K562 (cell line): ENCODE data around the gene LZTR1. TPM values are rescaled to one million over a fixed set of nuclear protein-coding genes. Genes with fewer than 3 reads are reported as not detected.
A peak's percentile ranks its signal among the peaks of the same experiment; 100 is the strongest.
"Not testable (repeated sequence)": the region's sequence is repeated elsewhere in the genome, so short reads cannot be mapped to it uniquely, and the experiment has no call there.

ENCODE experiments used
- ATAC-seq: fragments of 200-7000 bp; cut with Tn5 transposase; 3 replicates; pipeline ENCODE4 v1.9.1; 2020; ENCODE audit warnings: moderate library complexity
- BruUV-seq: library from RNA; stranded (reverse); fragments of 400-500 nt; replicated peaks from 2 replicates; lab custom pipeline; 2021; lab: Mats Ljungman, UMichigan
- CTCF ChIA-PET: fragments of 300-600 bp; formaldehyde crosslinking; extraction: SDS; loops from one replicate; lab custom pipeline; 2021; ENCODE audit warnings: low intra/inter-chr PET ratio; lab: Yijun Ruan, JAX
- POLR2A ChIA-PET: fragments of 300-600, 350-650 bp; sonication (Branson Sonifier 250); formaldehyde crosslinking; extraction: SDS; loops from one replicate; lab custom pipeline; 2021; ENCODE audit warnings: antibody characterized with exemption, inconsistent platforms; lab: Yijun Ruan, JAX
- DNase-seq, 4 experiments: peaks; one replicate each; pipeline versions ENCODE4 v3.0.0 to v3.0.0-alpha.2; 2011 to 2018; ENCODE audit warnings: low spot score in 3 of 4, mixed read lengths in 3 of 4; ENCODE audit errors: extremely low read depth in 1 of 4
- FAIRE-seq: peaks from 2 replicates; lab custom pipeline; 2011; peaks lifted over from hg19 to GRCh38; lab: Jason Lieb, UNC
- H2AFZ ChIP-seq: 2 replicates; pipeline ENCODE4 v1.6.0; 2011; ENCODE audit warnings: low read depth, low read length, control low read depth, inconsistent platforms
- H3K27ac ChIP-seq: fragments of 200-600 bp; 3 replicates; pipeline ENCODE4 v1.8.0; 2011; ENCODE audit warnings: low read depth, mild to moderate bottlenecking, control low read depth, inconsistent platforms, low read length, moderate library complexity, mixed read lengths; ENCODE audit errors: extremely low read depth
- H3K27me3 ChIP-seq, 2 experiments: fragments of 300-600 bp in 1 of 2; 2 replicates in 1 of 2; 3 replicates in 1 of 2; pipeline versions ENCODE4 v1.6.0 to v1.8.0; 2011; ENCODE audit warnings: inconsistent platforms in 2 of 2, low read length in 2 of 2, mild to moderate bottlenecking in 1 of 2, mixed read lengths in 1 of 2, moderate library complexity in 1 of 2; ENCODE audit not compliant: control insufficient read depth in 2 of 2, insufficient read depth in 2 of 2
- H3K36me3 ChIP-seq: fragments of 300-600 bp; 3 replicates; pipeline ENCODE4 v1.8.0; 2011; ENCODE audit warnings: mild to moderate bottlenecking, low read length, inconsistent platforms; ENCODE audit not compliant: control insufficient read depth, insufficient read depth
- H3K4me1 ChIP-seq, 2 experiments: fragments of 200-600 bp in 1 of 2; replicated peaks in 1 of 2; 2 replicates in 1 of 2; 3 replicates in 1 of 2; pipeline versions ENCODE4 v1.5.1 to v1.8.0; 2011; ENCODE audit warnings: inconsistent platforms in 2 of 2, low read length in 2 of 2, mild to moderate bottlenecking in 1 of 2, mixed read lengths in 1 of 2, moderate library complexity in 1 of 2; ENCODE audit not compliant: control insufficient read depth in 2 of 2, insufficient read depth in 2 of 2
- H3K4me2 ChIP-seq: 2 replicates; pipeline ENCODE4 v1.6.1; 2011; ENCODE audit warnings: low read length, control low read depth, inconsistent platforms, mixed read lengths; ENCODE audit not compliant: insufficient read depth
- H3K4me3 ChIP-seq: fragments of 200-600 bp; sonication (generic), shearing (Covaris generic); 2 replicates; pipeline ENCODE4 v1.5.1; 2016; ENCODE audit warnings: control low read depth, inconsistent platforms
- H3K79me2 ChIP-seq: fragments of 200-600 bp; 3 replicates; pipeline ENCODE4 v1.8.0; 2011; ENCODE audit warnings: low read length, inconsistent platforms; ENCODE audit not compliant: control insufficient read depth, insufficient read depth
- H3K9ac ChIP-seq, 2 experiments: 2 replicates each; pipeline versions ENCODE4 v1.6.0 to v1.6.1; 2011; ENCODE audit warnings: low read depth in 2 of 2, low read length in 2 of 2, control low read depth in 1 of 2, inconsistent platforms in 1 of 2, mild to moderate bottlenecking in 1 of 2, mixed read lengths in 1 of 2; ENCODE audit not compliant: insufficient read depth in 1 of 2
- H3K9me1 ChIP-seq: one replicate; pipeline ENCODE4 v1.6.0; 2011; ENCODE audit warnings: inconsistent platforms, mild to moderate bottlenecking, low read length, moderate library complexity; ENCODE audit not compliant: control insufficient read depth, insufficient read depth
- H3K9me3 ChIP-seq: replicated peaks from 2 replicates; pipeline ENCODE4 v1.5.1; 2011; ENCODE audit warnings: low read depth, low read length, inconsistent platforms; ENCODE audit not compliant: control insufficient read depth, insufficient read depth
- H4K20me1 ChIP-seq: replicated peaks from 2 replicates; pipeline ENCODE4 v1.6.1; 2011; ENCODE audit warnings: low read length, inconsistent platforms, mixed read lengths; ENCODE audit not compliant: control insufficient read depth, insufficient read depth
- CAMTA2 ChIP-seq: fragments of 250-450 bp; sonication (Bioruptor Pico); conservative IDR thresholded peaks from 2 replicates; pipeline ENCODE4 v1.5.1; 2022
- CEBPG ChIP-seq, 3 experiments: fragments of 200-800 bp in 1 of 3; sonication (Bioruptor generic) in 1 of 3; sonication (generic) in 1 of 3; formaldehyde crosslinking in 1 of 3; IDR thresholded peaks in 2 of 3; conservative IDR thresholded peaks in 1 of 3; 2 replicates each; pipeline versions ENCODE4 v1.6.1 to v1.8.0; 2016 to 2022; ENCODE audit warnings: missing compliant biosample characterization in 2 of 3, missing genetic modification characterization in 2 of 3, mild to moderate bottlenecking in 1 of 3, missing genetic modification reagents in 1 of 3
- CXXC5 ChIP-seq: fragments of 250-450 bp; sonication (Bioruptor Pico); IDR thresholded peaks from 2 replicates; pipeline ENCODE4 v1.8.0; 2022; ENCODE audit warnings: inconsistent platforms, mild to moderate bottlenecking, moderate library complexity
- HDGF ChIP-seq: fragments of 450-650 bp; IDR thresholded peaks from 2 replicates; pipeline ENCODE4 v1.6.1; 2016
- PHB ChIP-seq: fragments of 250-450 bp; sonication (Bioruptor Pico); IDR thresholded peaks from 2 replicates; pipeline ENCODE4 v1.5.0; 2021
- POLR2A ChIP-seq: fragments of 450-650 bp; conservative IDR thresholded peaks from 2 replicates; pipeline ENCODE4 v1.6.1; 2016
- STAG1 ChIP-seq: sonication (generic); formaldehyde crosslinking; IDR thresholded peaks from 2 replicates; pipeline ENCODE4 v1.5.0; 2020; ENCODE audit warnings: missing genetic modification reagents, borderline replicate concordance
- ZNF507 ChIP-seq: conservative IDR thresholded peaks from 2 replicates; pipeline ENCODE4 v1.6.1; 2017; ENCODE audit warnings: missing genetic modification characterization, missing compliant biosample characterization
- ZNF830 ChIP-seq: fragments of 250-450 bp; sonication (Bioruptor Pico); IDR thresholded peaks from 2 replicates; pipeline ENCODE4 v1.5.0; 2021; ENCODE audit warnings: mild to moderate bottlenecking
- whole genome bisulfite sequencing: fragments of 100-300 bp; shearing (Covaris generic); methylation state at CpG from one replicate; pipeline ENCODE4 v1.1.6; 2016; ENCODE audit warnings: low coverage, mixed read lengths; ENCODE audit not compliant: insufficient coverage; ENCODE audit errors: missing lambda C conversion rate; 5-methylcytosine and 5-hydroxymethylcytosine counted together
- in situ Hi-C: fragments of 300-500 bp; cut with MboI; formaldehyde crosslinking; loops from 4 replicates; pipeline ENCODE4 v1.15.0; 2018; ENCODE audit warnings: inconsistent platforms, mixed read lengths
- intact Hi-C: fragments of 100-400 bp; cut with micrococcal nuclease; formaldehyde crosslinking; loops from 2 replicates; pipeline ENCODE4 v1.14.2; 2022
- polyA plus RNA-seq, 8 experiments: library from polyadenylated mRNA; depleted of rRNA in 4 of 8; stranded (reverse) in 5 of 8; unstranded in 3 of 8; fragments of >200 nt; fragmentation: Nextera tagmentation in 2 of 8; fragmentation: Illumina TruSeq in 1 of 8; extraction: Ambion mirVana in 2 of 8; extraction: Trizol in 1 of 8; gene quantifications; 2 replicates each; pipeline versions ENCODE4 v1.2.1 to v1.2.3, GENCODE V29; 2011 to 2014; ENCODE audit warnings: inconsistent platforms in 1 of 8, missing spikeins in 1 of 8
- total RNA-seq, 7 experiments: library from RNA; depleted of rRNA in 6 of 7; stranded (reverse); fragments of >200 nt in 6 of 7; fragmentation: Illumina TruSeq in 2 of 7; extraction: Trizol in 2 of 7; gene quantifications; 2 replicates each; pipeline versions ENCODE4 v1.2.1 to v1.2.3, GENCODE V29; 2011 to 2021; ENCODE audit warnings: low replicate concordance in 1 of 7
- TF ChIP-seq, protein P1 (sequence below): IDR thresholded peaks from 2 replicates; pipeline ENCODE4 v1.6.1; 2016; ENCODE audit warnings: missing genetic modification characterization, missing compliant biosample characterization
- TF ChIP-seq, protein P2 (sequence below): sonication (generic); formaldehyde crosslinking; IDR thresholded peaks from 2 replicates; pipeline ENCODE4 v1.8.1; 2023; ENCODE audit warnings: mild to moderate bottlenecking, missing genetic modification reagents
- TF ChIP-seq, protein P3 (sequence below): sonication (generic); formaldehyde crosslinking; IDR thresholded peaks from 2 replicates; pipeline ENCODE4 v1.9.0; 2022; ENCODE audit warnings: mild to moderate bottlenecking, missing genetic modification reagents
- TF ChIP-seq, protein P4 (sequence below): sonication (generic); formaldehyde crosslinking; IDR thresholded peaks from 2 replicates; pipeline ENCODE4 v1.8.0; 2022; ENCODE audit warnings: mild to moderate bottlenecking, low read depth, missing genetic modification reagents
- TF ChIP-seq, protein P5 (sequence below), 2 experiments: fragments of 450-650 bp in 1 of 2; sonication (generic) in 1 of 2; formaldehyde crosslinking; conservative IDR thresholded peaks; 2 replicates each; pipeline versions ENCODE4 v1.4.0 to v1.8.1; 2020 to 2022; ENCODE audit warnings: mild to moderate bottlenecking in 1 of 2, missing genetic modification reagents in 1 of 2

The LZTR1 gene
- total and polyA plus RNA-seq, 9 of the 15 experiments (the other 6 are each of a cell fraction or from before 2014, with no cell fraction given), result 2.2 to 135 (median 63.0) TPM

DNA sequence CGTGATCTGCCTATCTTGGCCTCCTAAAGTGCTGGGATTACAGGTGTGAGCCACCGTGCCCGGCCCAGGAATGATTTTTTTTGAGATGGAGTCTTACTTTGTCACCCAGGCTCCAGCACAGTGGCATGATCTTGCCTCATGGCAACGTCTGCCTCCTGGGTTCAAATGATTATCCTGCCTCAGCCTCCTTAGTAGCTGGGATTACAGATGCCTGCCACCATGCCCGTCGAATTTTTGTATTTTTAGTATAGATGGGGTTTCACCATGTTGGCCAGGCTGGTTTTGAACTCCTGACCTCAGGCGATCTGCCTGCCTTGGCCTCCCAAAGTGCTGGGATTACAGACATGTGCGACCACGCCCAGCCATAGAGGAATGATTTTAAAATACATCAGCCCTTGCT, 47.0 kb upstream of the LZTR1 start:
- Histone ChIP-seq H4K20me1 (peaks cover 89% of the 10 kb centered on the region), H3K9me1 (peaks cover 24% of the 10 kb centered on the region), H3K36me3 (peaks cover 82% of the 10 kb centered on the region), H3K79me2 (peaks cover 97% of the 10 kb centered on the region), H3K4me1 (peaks cover 17 to 26% of the 10 kb centered on the region in 2 experiments)
- H3K27ac ChIP-seq; ATAC-seq; in situ Hi-C loops; H3K9ac ChIP-seq; intact Hi-C loops; H3K4me3 ChIP-seq; DNase-seq; H3K4me2 ChIP-seq; FAIRE-seq; H3K27me3 ChIP-seq; BruUV-seq; H2AFZ ChIP-seq; CTCF ChIA-PET; TF ChIP-seq CEBPG (tag; conservative IDR thresholded peaks at IDR 0.05 in 1 of 2, IDR thresholded peaks at IDR 0.05 in 1 of 2): not testable (repeated sequence)
- whole genome bisulfite sequencing, result 88% methylated on average over 9 of the region's 9 CpGs
- 0 out of 2 replicates have a peak, but pooled peaks have one; percentile 66 for TF ChIP-seq CAMTA2 (CRISPR knock-in tag)
- TF ChIP-seq STAG1 (CRISPR knock-in tag), result 0 out of 2 replicates have a peak, but pooled peaks have one; percentile 10
- TF ChIP-seq, protein P1, sequence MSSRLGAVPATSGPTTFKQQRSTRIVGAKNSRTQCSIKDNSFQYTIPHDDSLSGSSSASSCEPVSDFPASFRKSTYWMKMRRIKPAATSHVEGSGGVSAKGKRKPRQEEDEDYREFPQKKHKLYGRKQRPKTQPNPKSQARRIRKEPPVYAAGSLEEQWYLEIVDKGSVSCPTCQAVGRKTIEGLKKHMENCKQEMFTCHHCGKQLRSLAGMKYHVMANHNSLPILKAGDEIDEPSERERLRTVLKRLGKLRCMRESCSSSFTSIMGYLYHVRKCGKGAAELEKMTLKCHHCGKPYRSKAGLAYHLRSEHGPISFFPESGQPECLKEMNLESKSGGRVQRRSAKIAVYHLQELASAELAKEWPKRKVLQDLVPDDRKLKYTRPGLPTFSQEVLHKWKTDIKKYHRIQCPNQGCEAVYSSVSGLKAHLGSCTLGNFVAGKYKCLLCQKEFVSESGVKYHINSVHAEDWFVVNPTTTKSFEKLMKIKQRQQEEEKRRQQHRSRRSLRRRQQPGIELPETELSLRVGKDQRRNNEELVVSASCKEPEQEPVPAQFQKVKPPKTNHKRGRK (tag), result 0 out of 2 replicates have a peak, but pooled peaks have one; percentile 18
- TF ChIP-seq, protein P2, sequence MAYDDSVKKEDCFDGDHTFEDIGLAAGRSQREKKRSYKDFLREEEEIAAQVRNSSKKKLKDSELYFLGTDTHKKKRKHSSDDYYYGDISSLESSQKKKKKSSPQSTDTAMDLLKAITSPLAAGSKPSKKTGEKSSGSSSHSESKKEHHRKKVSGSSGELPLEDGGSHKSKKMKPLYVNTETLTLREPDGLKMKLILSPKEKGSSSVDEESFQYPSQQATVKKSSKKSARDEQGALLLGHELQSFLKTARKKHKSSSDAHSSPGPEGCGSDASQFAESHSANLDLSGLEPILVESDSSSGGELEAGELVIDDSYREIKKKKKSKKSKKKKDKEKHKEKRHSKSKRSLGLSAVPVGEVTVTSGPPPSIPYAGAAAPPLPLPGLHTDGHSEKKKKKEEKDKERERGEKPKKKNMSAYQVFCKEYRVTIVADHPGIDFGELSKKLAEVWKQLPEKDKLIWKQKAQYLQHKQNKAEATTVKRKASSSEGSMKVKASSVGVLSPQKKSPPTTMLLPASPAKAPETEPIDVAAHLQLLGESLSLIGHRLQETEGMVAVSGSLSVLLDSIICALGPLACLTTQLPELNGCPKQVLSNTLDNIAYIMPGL, result 0 out of 2 replicates have a peak, but pooled peaks have one; percentile 7
- 0 out of 2 replicates have a peak, but pooled peaks have one; percentile 4 for TF ChIP-seq CXXC5 (CRISPR knock-in tag)
- TF ChIP-seq, protein P3, sequence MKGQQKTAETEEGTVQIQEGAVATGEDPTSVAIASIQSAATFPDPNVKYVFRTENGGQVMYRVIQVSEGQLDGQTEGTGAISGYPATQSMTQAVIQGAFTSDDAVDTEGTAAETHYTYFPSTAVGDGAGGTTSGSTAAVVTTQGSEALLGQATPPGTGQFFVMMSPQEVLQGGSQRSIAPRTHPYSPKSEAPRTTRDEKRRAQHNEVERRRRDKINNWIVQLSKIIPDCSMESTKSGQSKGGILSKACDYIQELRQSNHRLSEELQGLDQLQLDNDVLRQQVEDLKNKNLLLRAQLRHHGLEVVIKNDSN (CRISPR knock-in tag), result 0 out of 2 replicates have a peak, but pooled peaks have one; percentile 4
- 0 out of 2 replicates have a peak, but pooled peaks have one; percentile 40 for TF ChIP-seq HDGF
- TF ChIP-seq, protein P4, sequence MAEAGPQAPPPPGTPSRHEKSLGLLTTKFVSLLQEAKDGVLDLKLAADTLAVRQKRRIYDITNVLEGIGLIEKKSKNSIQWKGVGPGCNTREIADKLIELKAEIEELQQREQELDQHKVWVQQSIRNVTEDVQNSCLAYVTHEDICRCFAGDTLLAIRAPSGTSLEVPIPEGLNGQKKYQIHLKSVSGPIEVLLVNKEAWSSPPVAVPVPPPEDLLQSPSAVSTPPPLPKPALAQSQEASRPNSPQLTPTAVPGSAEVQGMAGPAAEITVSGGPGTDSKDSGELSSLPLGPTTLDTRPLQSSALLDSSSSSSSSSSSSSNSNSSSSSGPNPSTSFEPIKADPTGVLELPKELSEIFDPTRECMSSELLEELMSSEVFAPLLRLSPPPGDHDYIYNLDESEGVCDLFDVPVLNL (CRISPR knock-in tag), result 0 out of 2 replicates have a peak, but pooled peaks have one; percentile 41
- 0 out of 2 replicates have a peak, but pooled peaks have one; percentile 52 for TF ChIP-seq ZNF830 (CRISPR knock-in tag)
- TF ChIP-seq, protein P5, sequence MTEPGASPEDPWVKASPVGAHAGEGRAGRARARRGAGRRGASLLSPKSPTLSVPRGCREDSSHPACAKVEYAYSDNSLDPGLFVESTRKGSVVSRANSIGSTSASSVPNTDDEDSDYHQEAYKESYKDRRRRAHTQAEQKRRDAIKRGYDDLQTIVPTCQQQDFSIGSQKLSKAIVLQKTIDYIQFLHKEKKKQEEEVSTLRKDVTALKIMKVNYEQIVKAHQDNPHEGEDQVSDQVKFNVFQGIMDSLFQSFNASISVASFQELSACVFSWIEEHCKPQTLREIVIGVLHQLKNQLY (CRISPR knock-in tag; conservative IDR thresholded peaks at IDR 0.05), result 0 out of 4 replicates have a peak, but pooled peaks of 1 of the 2 experiments have one; percentile 75
- 0 out of 2 replicates have a peak, but pooled peaks have one; percentile 38 for TF ChIP-seq POLR2A
- TF ChIP-seq ZNF507 (tag), result 0 out of 2 replicates have a peak, but pooled peaks have one; percentile 22
- TF ChIP-seq CEBPG (CRISPR knock-in tag; IDR thresholded peaks at IDR 0.05), result peak; percentile 26; the same call in 1 of the 2 replicates
- 0 out of 2 replicates have a peak, but pooled peaks have one; percentile 43 for TF ChIP-seq PHB
- TF ChIP-seq, all 486 proteins: peak for 14; not testable (repeated sequence) for 472
- H3K9me3 ChIP-seq, result not testable (repeated sequence)
- POLR2A ChIA-PET, result interaction anchor here (0.7 to 64.4 kb wide), 4 partner anchors 16 to 712 kb away, joined by 3 to 1556 read pairs (median 780); partner anchors contain the start of genes AIFM3, CRKL and LZTR1
